Duodenal mucosa (tissue), 2 donors: ENCODE measurements around the gene MRPL22.
"Not testable (repeated sequence)": the region's sequence is repeated elsewhere in the genome, so short reads cannot be mapped to it uniquely, and the experiment has no call there.

ENCODE experiments used
- H3K27ac ChIP-seq: one replicate; pipeline ENCODE4 v1.7.0; 2013; ENCODE audit warnings: low read depth, low read length
- H3K27me3 ChIP-seq, 2 donors: one replicate each; pipeline ENCODE4 v1.7.0; 2013; ENCODE audit warnings: low read length in 2 of 2, control low read depth in 1 of 2; ENCODE audit not compliant: insufficient read depth in 2 of 2, control insufficient read depth in 1 of 2
- H3K36me3 ChIP-seq, 2 donors: one replicate each; pipeline ENCODE4 v1.7.0; 2013; ENCODE audit warnings: low read length in 2 of 2, control low read depth in 1 of 2; ENCODE audit not compliant: insufficient read depth in 2 of 2, control insufficient read depth in 1 of 2
- H3K4me1 ChIP-seq, 2 donors: one replicate each; pipeline ENCODE4 v1.7.0; 2013; ENCODE audit warnings: low read length in 2 of 2, control low read depth in 1 of 2; ENCODE audit not compliant: insufficient read depth in 2 of 2, control insufficient read depth in 1 of 2
- H3K4me3 ChIP-seq, 2 donors: one replicate each; pipeline ENCODE4 v1.7.0; 2013; ENCODE audit warnings: low read length in 2 of 2, low read depth in 1 of 2
- H3K9ac ChIP-seq, 2 donors: one replicate each; pipeline ENCODE4 v1.7.0; 2013; ENCODE audit warnings: low read length in 2 of 2, low read depth in 1 of 2
- H3K9me3 ChIP-seq, 2 donors: one replicate each; pipeline ENCODE4 v1.7.0; 2013; ENCODE audit warnings: low read length in 2 of 2, control low read depth in 1 of 2; ENCODE audit not compliant: control insufficient read depth in 1 of 2

MRPL22 gene

DNA sequence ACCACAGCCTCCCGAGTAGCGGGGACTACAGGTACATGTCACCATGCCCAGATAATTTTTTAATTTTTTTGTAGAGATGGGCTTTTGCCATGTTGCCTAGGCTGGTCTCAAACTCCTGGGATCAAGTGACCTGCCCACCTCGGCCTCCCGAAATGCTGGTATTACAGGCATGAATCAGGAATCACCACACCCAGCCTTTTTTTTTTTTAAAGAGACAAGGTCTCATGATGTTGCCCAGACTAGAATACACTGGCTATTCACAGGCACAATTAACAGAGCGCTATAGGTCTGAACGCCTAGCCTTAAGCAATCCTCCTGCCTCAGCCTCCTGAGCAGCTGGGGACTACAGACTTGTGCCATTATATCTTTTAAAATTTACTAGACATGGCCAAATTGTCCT is 39.0 kb upstream of the MRPL22 start:
- Histone ChIP-seq H3K9ac (no peak overlapping the region), H3K4me3 (no peak overlapping the region), H3K4me1 (no peaks in the 10 kb centered on the region), H3K27me3 (no peaks in the 10 kb centered on the region), H3K9me3 (no peaks in the 10 kb centered on the region), H3K27ac (no peak overlapping the region), H3K36me3 (peaks cover 41 to 76% of the 10 kb centered on the region in 2 donors)

- H3K9me3 ChIP-seq, H3K9ac ChIP-seq, H3K4me3 ChIP-seq, H3K4me1 ChIP-seq, H3K27ac ChIP-seq, H3K27me3 ChIP-seq: not testable (repeated sequence)
- H3K36me3 ChIP-seq, result peaks cover 36 to 75% of the 10 kb centered on the region in 2 donors
Observed at GRCh38 chr5:154905601-154906000, 35.3 kb upstream of the MRPL22 start.

- Histone ChIP-seq H3K9me3 (no peaks in the 10 kb centered on the region), H3K4me3 (no peak overlapping the region), H3K36me3 (peaks cover 8 to 66% of the 10 kb centered on the region in 2 donors)
Observed at GRCh38 chr5:154916874-154917273, 24.0 kb upstream of the MRPL22 start.

GRCh38 chr5:154917757-154918156 is 23.1 kb upstream of the MRPL22 start:
- H3K9me3 ChIP-seq, result no peaks in the 10 kb centered on the region

More at GRCh38 chr5:154916874-154917273, 24.0 kb upstream of the MRPL22 start:
- Histone ChIP-seq H3K4me1 (no peaks in the 10 kb centered on the region), H3K27me3 (no peaks in the 10 kb centered on the region), H3K27ac (no peak overlapping the region), H3K9ac (no peak overlapping the region)

GRCh38 chr5:154923441-154924430 is 17.1 kb upstream of the MRPL22 start:
- Histone ChIP-seq H3K27me3 (no peaks in the 10 kb centered on the region), H3K9ac (no peak overlapping the region), H3K4me1 (no peaks in the 10 kb centered on the region), H3K4me3 (no peak overlapping the region), H3K27ac (no peak overlapping the region), H3K36me3 (peaks cover 45 to 63% of the 10 kb centered on the region in 2 donors), H3K9me3 (no peaks in the 10 kb centered on the region)

More at GRCh38 chr5:154917757-154918156, 23.1 kb upstream of the MRPL22 start:
- Histone ChIP-seq H3K36me3 (peaks cover 8 to 58% of the 10 kb centered on the region in 2 donors), H3K27me3 (no peaks in the 10 kb centered on the region), H3K4me1 (no peaks in the 10 kb centered on the region), H3K4me3 (no peak overlapping the region), H3K27ac (no peak overlapping the region), H3K9ac (no peak overlapping the region)

- no peaks in the 10 kb centered on the region for H3K27me3 ChIP-seq
- peaks cover 20 to 32% of the 10 kb centered on the region in 2 donors for H3K36me3 ChIP-seq
- no peak overlapping the region for H3K9ac ChIP-seq
- no peak overlapping the region for H3K4me3 ChIP-seq
- peaks cover 10 to 13% of the 10 kb centered on the region in 2 donors for H3K4me1 ChIP-seq
- no peak overlapping the region for H3K27ac ChIP-seq
- no peaks in the 10 kb centered on the region for H3K9me3 ChIP-seq
Observed at GRCh38 chr5:154933537-154933936, 7.3 kb upstream of the MRPL22 start.

DNA sequence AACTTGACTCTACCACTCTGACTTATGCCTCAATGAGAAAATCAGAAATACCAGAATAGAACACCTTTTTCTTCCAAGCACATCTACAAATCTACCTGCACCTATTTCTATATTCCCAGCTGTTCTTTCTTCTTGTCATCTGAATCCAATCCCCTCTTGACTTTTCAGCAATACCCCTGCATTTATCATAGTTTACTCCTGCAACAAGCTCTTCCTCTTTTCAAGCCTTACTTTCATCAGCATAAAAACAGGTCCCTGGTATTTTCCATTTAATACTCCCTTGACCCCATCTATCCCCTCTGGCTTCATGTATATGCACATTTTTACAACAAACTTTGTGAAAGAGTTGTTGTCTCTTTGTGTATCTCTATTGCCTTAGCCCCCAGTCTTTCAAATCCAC is 6.0 kb upstream of the MRPL22 start:
- Histone ChIP-seq H3K9me3 (no peaks in the 10 kb centered on the region), H3K4me3 (no peak overlapping the region), H3K27ac (no peak overlapping the region), H3K27me3 (no peaks in the 10 kb centered on the region), H3K9ac (no peak overlapping the region), H3K4me1 (peaks cover 10 to 13% of the 10 kb centered on the region in 2 donors), H3K36me3 (peaks cover 15 to 23% of the 10 kb centered on the region in 2 donors)

GRCh38 chr5:154937186-154937717 is 3.6 kb upstream of the MRPL22 start:
- Histone ChIP-seq H3K27ac (no peak overlapping the region), H3K9me3 (no peaks in the 10 kb centered on the region), H3K9ac (peak overlapping the region; percentile 61 to 73)

GRCh38 chr5:154937718-154938466 is 3.0 kb upstream of the MRPL22 start, which contains the start of gene GEMIN5:
GEMIN5 (minus strand) TSS chr5:154938211; CDS start chr5:154938133, 78 bp downstream.
- peaks cover 19 to 29% of the 10 kb centered on the region in 2 donors for H3K4me1 ChIP-seq
- no peaks in the 10 kb centered on the region for H3K27me3 ChIP-seq
- no peak within 1 kb of the TSS for H3K27ac ChIP-seq
- H3K9ac ChIP-seq, result peak within 1 kb of the TSS; percentile 61 to 73
- peak within 1 kb of the TSS; percentile 93 to 97 for H3K4me3 ChIP-seq
- H3K36me3 ChIP-seq, result peaks cover 5 to 6% of the 10 kb centered on the region in 2 donors
- no peaks in the 10 kb centered on the region for H3K9me3 ChIP-seq

More at GRCh38 chr5:154937186-154937717, 3.6 kb upstream of the MRPL22 start:
- Histone ChIP-seq H3K4me1 (peaks cover 13 to 25% of the 10 kb centered on the region in 2 donors), H3K27me3 (no peaks in the 10 kb centered on the region), H3K36me3 (peaks cover 5 to 6% of the 10 kb centered on the region in 2 donors), H3K4me3 (peak overlapping the region; percentile 93 to 97)
